HUES48 (cell line): Measurements from ENCODE around the gene SLC35F4.

Experiments
- H3K27ac ChIP-seq: one replicate; pipeline ENCODE4 v1.7.0; 2013; ENCODE audit warnings: low read depth, low read length, inconsistent platforms
- H3K27me3 ChIP-seq: 2 replicates; pipeline ENCODE4 v1.6.1; 2013; ENCODE audit warnings: mild to moderate bottlenecking, low read length; ENCODE audit not compliant: control insufficient read depth, insufficient read depth
- H3K36me3 ChIP-seq: 2 replicates; pipeline ENCODE4 v1.6.1; 2013; ENCODE audit warnings: low read length; ENCODE audit not compliant: control insufficient read depth, insufficient read depth
- H3K4me1 ChIP-seq: 2 replicates; pipeline ENCODE4 v1.6.1; 2013; ENCODE audit warnings: mild to moderate bottlenecking, low read length; ENCODE audit not compliant: control insufficient read depth, insufficient read depth
- H3K4me3 ChIP-seq: 2 replicates; pipeline ENCODE4 v1.5.1; 2013; ENCODE audit warnings: mild to moderate bottlenecking, low read depth, low read length
- H3K9ac ChIP-seq: 2 replicates; pipeline ENCODE4 v1.6.1; 2013; ENCODE audit warnings: mild to moderate bottlenecking, low read depth, low read length, moderate library complexity
- H3K9me3 ChIP-seq: 2 replicates; pipeline ENCODE4 v1.6.1; 2013; ENCODE audit warnings: low read length; ENCODE audit not compliant: control insufficient read depth, insufficient read depth

Gene SLC35F4

GRCh38 chr14:57865403-57866198 is at the start of gene SLC35F4:
TSS of gene SLC35F4 (minus strand) at chr14:57866092.
- H3K4me1 ChIP-seq = 0 out of 2 replicates have a peak, but pooled peaks cover 3% of the 10 kb centered on the region
- H3K4me3 ChIP-seq = peak within 1 kb of the TSS; percentile 71
- no peak within 1 kb of the TSS for H3K9ac ChIP-seq
- no peaks in the 10 kb centered on the region for H3K9me3 ChIP-seq
- H3K36me3 ChIP-seq = no peaks in the 10 kb centered on the region
- H3K27ac ChIP-seq = no peak within 1 kb of the TSS
- H3K27me3 ChIP-seq = peaks cover 36% of the 10 kb centered on the region

GRCh38 chr14:57909626-57910025 is 43.7 kb upstream of the SLC35F4 start:
- no peak overlapping the region for H3K9ac ChIP-seq
- no peaks in the 10 kb centered on the region for H3K4me1 ChIP-seq
- no peak overlapping the region for H3K4me3 ChIP-seq
- H3K27ac ChIP-seq = no peak overlapping the region
- H3K9me3 ChIP-seq = no peaks in the 10 kb centered on the region
- no peaks in the 10 kb centered on the region for H3K27me3 ChIP-seq
- no peaks in the 10 kb centered on the region for H3K36me3 ChIP-seq

- H3K27me3 ChIP-seq = no peaks in the 10 kb centered on the region
These were observed 38.1 kb upstream of the SLC35F4 start for GRCh38 chr14:57903954-57904353.

GRCh38 chr14:57898837-57899572 is 33.1 kb upstream of the SLC35F4 start:
- no peak overlapping the region for H3K4me3 ChIP-seq
- H3K36me3 ChIP-seq = no peaks in the 10 kb centered on the region
- H3K9me3 ChIP-seq = no peaks in the 10 kb centered on the region
- H3K27ac ChIP-seq = no peak overlapping the region
- H3K9ac ChIP-seq = no peak overlapping the region
- no peaks in the 10 kb centered on the region for H3K27me3 ChIP-seq
- H3K4me1 ChIP-seq = no peaks in the 10 kb centered on the region

More at GRCh38 chr14:57903954-57904353, 38.1 kb upstream of the SLC35F4 start:
- Histone ChIP-seq H3K4me3 (no peak overlapping the region), H3K4me1 (no peaks in the 10 kb centered on the region), H3K9ac (no peak overlapping the region), H3K27ac (no peak overlapping the region), H3K36me3 (no peaks in the 10 kb centered on the region), H3K9me3 (no peaks in the 10 kb centered on the region)

- no peak overlapping the region for H3K4me3 ChIP-seq
- no peaks in the 10 kb centered on the region for H3K9me3 ChIP-seq
- H3K36me3 ChIP-seq = no peaks in the 10 kb centered on the region
- H3K27ac ChIP-seq = no peak overlapping the region
- H3K27me3 ChIP-seq = no peaks in the 10 kb centered on the region
- no peak overlapping the region for H3K9ac ChIP-seq
- H3K4me1 ChIP-seq = no peaks in the 10 kb centered on the region
These were observed 31.4 kb upstream of the SLC35F4 start for GRCh38 chr14:57897144-57897748.

GRCh38 chr14:57889245-57889644 is 23.4 kb upstream of the SLC35F4 start:
- Histone ChIP-seq H3K4me3 (no peak overlapping the region), H3K9me3 (no peaks in the 10 kb centered on the region), H3K36me3 (no peaks in the 10 kb centered on the region), H3K27ac (no peak overlapping the region), H3K4me1 (no peaks in the 10 kb centered on the region), H3K27me3 (no peaks in the 10 kb centered on the region), H3K9ac (no peak overlapping the region)

GRCh38 chr14:57884175-57884574 is 18.3 kb upstream of the SLC35F4 start:
- peaks cover 10% of the 10 kb centered on the region; the same call in 1 of the 2 replicates for H3K4me1 ChIP-seq
- H3K27ac ChIP-seq = no peak overlapping the region
- no peaks in the 10 kb centered on the region for H3K9me3 ChIP-seq
- H3K36me3 ChIP-seq = no peaks in the 10 kb centered on the region
- H3K4me3 ChIP-seq = no peak overlapping the region
- H3K9ac ChIP-seq = no peak overlapping the region
- H3K27me3 ChIP-seq = no peaks in the 10 kb centered on the region

- peaks cover 12% of the 10 kb centered on the region; the same call in 1 of the 2 replicates for H3K4me1 ChIP-seq
- no peak overlapping the region for H3K4me3 ChIP-seq
- no peak overlapping the region for H3K9ac ChIP-seq
- H3K9me3 ChIP-seq = no peaks in the 10 kb centered on the region
- H3K27ac ChIP-seq = no peak overlapping the region
- H3K36me3 ChIP-seq = no peaks in the 10 kb centered on the region
- H3K27me3 ChIP-seq = no peaks in the 10 kb centered on the region
These were observed 17.2 kb upstream of the SLC35F4 start for GRCh38 chr14:57883061-57883460.

GRCh38 chr14:57879516-57879915 is 13.6 kb upstream of the SLC35F4 start:
- Histone ChIP-seq H3K27me3 (no peaks in the 10 kb centered on the region), H3K9ac (no peak overlapping the region), H3K4me3 (no peak overlapping the region), H3K4me1 (peaks cover 12% of the 10 kb centered on the region; the same call in 1 of the 2 replicates), H3K36me3 (no peaks in the 10 kb centered on the region), H3K9me3 (no peaks in the 10 kb centered on the region), H3K27ac (no peak overlapping the region)

GRCh38 chr14:57875985-57876384 is 10.1 kb upstream of the SLC35F4 start:
- H3K4me3 ChIP-seq = no peak overlapping the region
- H3K9ac ChIP-seq = no peak overlapping the region
- no peaks in the 10 kb centered on the region for H3K27me3 ChIP-seq
- no peaks in the 10 kb centered on the region for H3K9me3 ChIP-seq
- no peak overlapping the region for H3K27ac ChIP-seq
- peaks cover 20% of the 10 kb centered on the region for H3K4me1 ChIP-seq
- no peaks in the 10 kb centered on the region for H3K36me3 ChIP-seq

GRCh38 chr14:57875296-57875695 is 9.4 kb upstream of the SLC35F4 start:
- no peak overlapping the region for H3K4me3 ChIP-seq
- H3K27me3 ChIP-seq = no peaks in the 10 kb centered on the region
- H3K9ac ChIP-seq = no peak overlapping the region
- peaks cover 21% of the 10 kb centered on the region for H3K4me1 ChIP-seq
- H3K36me3 ChIP-seq = no peaks in the 10 kb centered on the region
- H3K27ac ChIP-seq = no peak overlapping the region
- no peaks in the 10 kb centered on the region for H3K9me3 ChIP-seq
